AG04449 (cell line): Measurements from ENCODE around the gene ARHGAP10.

Experiments
- CTCF ChIA-PET: fragments of 350-600 bp; formaldehyde crosslinking; extraction: SDS; loops from one replicate; lab custom pipeline; 2021; ENCODE audit warnings: antibody characterized with exemption; lab: Yijun Ruan, JAX
- POLR2A ChIA-PET: fragments of 400-600, 350-600 bp; formaldehyde crosslinking; extraction: SDS; loops from one replicate; lab custom pipeline; 2020; ENCODE audit warnings: antibody characterized with exemption, inconsistent platforms; lab: Yijun Ruan, JAX
- DNase-seq: peaks from one replicate; pipeline ENCODE4 v3.0.0-alpha.2; 2010; ENCODE audit warnings: low read depth, low spot score
- H3K4me3 ChIP-seq: 2 replicates; pipeline ENCODE4 v1.5.1; 2011; ENCODE audit warnings: low read depth, mild to moderate bottlenecking, control low read depth, low read length
- TF ChIP-seq, protein P1 (sequence below): IDR thresholded peaks from one replicate; pipeline ENCODE4 v1.5.1; 2011; ENCODE audit warnings: mild to moderate bottlenecking, moderate library complexity, low read length, control low read depth, inconsistent platforms; ENCODE audit not compliant: insufficient read depth; ENCODE audit errors: missing control alignments

The ARHGAP10 gene

DNA sequence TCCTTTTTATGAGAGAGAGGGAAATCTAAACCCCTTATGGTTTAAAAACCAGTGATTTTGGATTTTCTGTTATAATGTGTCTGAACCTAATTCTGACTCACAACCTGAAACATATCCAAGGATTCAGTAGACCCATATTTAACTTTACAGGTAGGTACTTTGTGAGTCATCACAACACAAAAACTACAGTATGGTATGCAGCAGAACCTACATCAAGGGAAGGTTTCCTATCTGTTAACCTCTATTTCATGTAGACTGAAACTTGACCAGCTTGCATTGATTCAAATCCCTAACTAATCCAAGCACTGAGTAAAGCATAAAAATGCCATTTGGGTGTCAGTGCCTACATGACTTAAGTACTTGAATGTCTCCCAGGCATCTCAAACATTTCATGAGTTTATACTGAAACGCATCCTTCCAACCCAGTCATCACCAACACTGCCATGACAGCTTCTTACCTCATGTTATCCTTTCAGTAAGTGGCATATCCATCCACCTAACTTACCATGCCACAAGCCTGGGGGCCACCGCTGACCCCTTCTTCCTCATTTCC, 4.3 kb upstream of the ARHGAP10 start:
- ChIA-PET POLR2A (no interaction called here), CTCF (interaction anchor here (1.4 to 4.2 kb wide), 4 partner anchors 18 to 139 kb away, joined by 3 to 41 read pairs (median 5); no protein-coding TSS in a partner anchor)
- DNase-seq, result no peak
- no peak overlapping the region for H3K4me3 ChIP-seq
- TF ChIP-seq, protein P1, sequence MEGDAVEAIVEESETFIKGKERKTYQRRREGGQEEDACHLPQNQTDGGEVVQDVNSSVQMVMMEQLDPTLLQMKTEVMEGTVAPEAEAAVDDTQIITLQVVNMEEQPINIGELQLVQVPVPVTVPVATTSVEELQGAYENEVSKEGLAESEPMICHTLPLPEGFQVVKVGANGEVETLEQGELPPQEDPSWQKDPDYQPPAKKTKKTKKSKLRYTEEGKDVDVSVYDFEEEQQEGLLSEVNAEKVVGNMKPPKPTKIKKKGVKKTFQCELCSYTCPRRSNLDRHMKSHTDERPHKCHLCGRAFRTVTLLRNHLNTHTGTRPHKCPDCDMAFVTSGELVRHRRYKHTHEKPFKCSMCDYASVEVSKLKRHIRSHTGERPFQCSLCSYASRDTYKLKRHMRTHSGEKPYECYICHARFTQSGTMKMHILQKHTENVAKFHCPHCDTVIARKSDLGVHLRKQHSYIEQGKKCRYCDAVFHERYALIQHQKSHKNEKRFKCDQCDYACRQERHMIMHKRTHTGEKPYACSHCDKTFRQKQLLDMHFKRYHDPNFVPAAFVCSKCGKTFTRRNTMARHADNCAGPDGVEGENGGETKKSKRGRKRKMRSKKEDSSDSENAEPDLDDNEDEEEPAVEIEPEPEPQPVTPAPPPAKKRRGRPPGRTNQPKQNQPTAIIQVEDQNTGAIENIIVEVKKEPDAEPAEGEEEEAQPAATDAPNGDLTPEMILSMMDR, result no peak

DNA sequence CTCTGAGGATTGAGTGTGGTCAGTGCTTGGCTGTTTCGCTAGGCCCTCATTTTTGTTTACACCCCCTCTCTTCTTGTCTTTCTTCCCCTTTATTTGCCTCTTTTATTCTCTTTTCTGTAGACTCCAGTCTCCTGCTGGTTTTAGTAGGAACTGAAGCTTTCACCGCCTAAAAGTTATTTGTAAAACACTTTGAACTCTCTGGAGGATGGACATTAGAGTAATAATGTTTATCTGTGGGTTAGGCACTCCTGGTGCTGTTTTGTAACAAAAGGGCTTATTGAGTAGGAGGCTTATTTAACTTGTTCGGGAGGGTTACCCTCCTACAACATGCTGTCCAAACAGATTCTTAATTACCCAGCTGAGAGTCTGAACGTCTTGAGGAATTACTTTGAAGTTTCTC, 1.6 kb upstream of the ARHGAP10 start:
- H3K4me3 ChIP-seq, result no peak overlapping the region
- TF ChIP-seq, protein P1, result no peak
- no peak for DNase-seq
- POLR2A ChIA-PET, result no interaction called here
- CTCF ChIA-PET, result interaction anchor here (2.3 to 6.7 kb wide), 2 partner anchors 16 to 135 kb away, joined by 6 to 78 read pairs; no protein-coding TSS in a partner anchor

DNA sequence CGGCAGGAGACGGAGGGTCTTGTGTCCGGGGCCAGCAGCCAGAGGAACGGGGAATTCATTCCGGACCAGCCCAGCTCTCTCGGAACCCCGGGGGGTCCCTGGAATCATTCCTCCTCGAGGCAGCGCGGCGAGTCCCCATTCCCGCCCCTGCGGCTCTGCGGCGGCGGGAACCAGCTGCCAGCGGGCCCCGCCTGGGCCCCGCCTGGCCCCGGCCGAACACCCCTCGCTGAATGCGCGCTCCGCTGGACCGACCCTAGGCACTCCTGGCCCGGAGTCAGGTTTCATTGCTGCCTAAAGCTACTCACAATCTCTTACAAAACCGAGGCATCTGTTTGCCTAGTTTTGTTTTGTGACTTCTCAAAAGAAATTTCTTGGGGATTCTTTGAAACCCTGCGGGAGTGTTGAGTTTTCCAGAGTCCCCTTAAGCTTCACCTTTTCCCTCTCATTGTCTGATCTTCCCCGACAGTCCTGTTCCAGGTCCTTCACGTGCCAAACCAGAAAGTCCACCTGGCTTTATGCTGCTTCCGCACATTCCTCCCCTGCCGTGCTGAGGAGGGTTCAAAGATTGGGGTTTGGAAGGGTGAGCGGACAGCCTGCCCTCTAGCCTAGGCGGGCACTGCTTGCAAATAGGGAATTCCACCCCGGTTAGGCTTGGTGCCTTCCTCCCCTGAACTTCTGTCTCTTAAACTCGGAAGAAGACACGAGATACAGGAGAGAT, 789 bp downstream of the ARHGAP10 start:
- ChIA-PET CTCF (interaction anchor here (0.7 to 6.7 kb wide), 13 partner anchors 8 to 133 kb away, joined by 3 to 78 read pairs (median 5); partner anchors contain the start of gene PRMT9), POLR2A (interaction anchor here (0.6 to 2.2 kb wide), 9 partner anchors 18 to 238 kb away, joined by 3 to 13 read pairs (median 4); partner anchors contain the start of gene PRMT9)
- peak overlapping the region; percentile 80 for H3K4me3 ChIP-seq
- DNase-seq, result no peak
- TF ChIP-seq, protein P1, result no peak

DNA sequence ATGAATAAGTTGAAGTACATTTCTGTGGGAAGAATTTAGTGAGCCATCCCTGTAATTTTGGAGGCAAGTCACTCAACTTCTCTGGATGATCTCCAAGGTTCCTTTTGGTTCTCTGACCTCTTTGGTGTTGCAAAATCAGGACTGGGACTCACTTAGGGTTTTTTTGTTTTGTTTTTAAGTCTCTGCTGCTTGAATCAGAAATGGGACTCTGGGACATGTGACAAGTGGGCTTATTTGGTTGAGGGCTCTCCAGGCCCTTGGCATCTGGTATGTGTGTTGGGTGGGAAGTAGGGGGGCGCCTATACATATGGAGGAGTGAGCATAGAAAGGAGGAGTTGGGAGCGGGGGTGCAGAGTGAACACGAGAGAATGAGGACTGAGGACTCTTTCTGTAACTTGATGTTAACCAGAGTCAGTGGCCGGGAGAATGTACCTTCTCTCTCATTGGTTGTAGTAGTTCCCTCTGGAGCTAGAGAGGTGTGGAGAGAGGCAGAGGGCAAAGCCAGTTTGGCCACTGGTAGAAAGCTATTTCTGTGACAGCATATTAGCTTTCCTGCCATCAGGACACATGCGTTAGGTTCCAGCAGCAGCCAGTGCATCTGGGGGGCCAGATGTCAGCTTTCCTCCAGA, 1.9 kb downstream of the ARHGAP10 start:
- peak overlapping the region; percentile 80 for H3K4me3 ChIP-seq
- no peak for DNase-seq
- CTCF ChIA-PET, result interaction anchor here (1.0 to 6.7 kb wide), 6 partner anchors 7 to 132 kb away, joined by 3 to 78 read pairs (median 4); no protein-coding TSS in a partner anchor
- POLR2A ChIA-PET, result interaction anchor here (1.0 to 2.2 kb wide), 3 partner anchors 39 to 133 kb away, joined by 3 to 13 read pairs (median 4); partner anchors contain the start of gene PRMT9
- TF ChIP-seq, protein P1, result no peak

DNA sequence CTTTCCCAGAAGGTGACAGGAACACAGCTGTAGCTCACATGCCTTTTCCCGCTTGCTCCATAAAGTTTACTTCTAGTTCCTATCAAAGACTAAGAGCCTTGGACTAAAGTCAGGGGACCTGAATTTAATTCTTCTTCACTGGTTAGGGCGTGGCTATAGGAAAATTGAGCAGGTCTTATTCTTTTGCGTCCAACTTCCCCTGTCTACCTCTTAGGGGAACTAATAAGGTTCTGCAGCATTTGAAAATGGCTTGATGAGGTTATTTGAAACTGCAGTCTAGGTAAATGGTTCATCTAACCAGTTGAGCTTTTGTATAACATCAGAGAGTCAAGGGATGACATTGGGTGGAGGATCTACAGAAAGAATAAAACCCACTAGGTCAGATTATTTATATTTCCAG, 2.6 kb downstream of the ARHGAP10 start:
- ChIA-PET POLR2A (no interaction called here), CTCF (interaction anchor here (1.3 to 6.7 kb wide), 4 partner anchors 10 to 131 kb away, joined by 3 to 78 read pairs (median 4); no protein-coding TSS in a partner anchor)
- H3K4me3 ChIP-seq, result peak overlapping the region; percentile 28
- TF ChIP-seq, protein P1, result no peak
- no peak for DNase-seq
